Hepatocyte (in vitro differentiated cells): ENCODE results near the gene SLC38A10. TPM values are rescaled to one million over a fixed set of nuclear protein-coding genes. Genes with fewer than 3 reads are reported as not detected.

Source experiments
- DNase-seq: peaks from one replicate; pipeline ENCODE4 v3.0.0-alpha.2; 2016; ENCODE audit warnings: low spot score
- H2AFZ ChIP-seq: fragments of 200-600 bp; sonication (generic); 2 replicates; pipeline ENCODE4 v1.6.0; 2016; ENCODE audit warnings: antibody characterized with exemption, mild to moderate bottlenecking
- H3K27ac ChIP-seq: fragments of 200-600 bp; sonication (generic); 2 replicates; pipeline ENCODE4 v1.5.1; 2016; ENCODE audit warnings: mild to moderate bottlenecking
- H3K27me3 ChIP-seq: fragments of 200-600 bp; sonication (generic); 2 replicates; pipeline ENCODE4 v1.6.1; 2016
- H3K36me3 ChIP-seq: fragments of 200-600 bp; sonication (generic); replicated peaks from 2 replicates; pipeline ENCODE4 v1.5.1; 2016; ENCODE audit warnings: low read depth; ENCODE audit not compliant: insufficient read depth
- H3K4me1 ChIP-seq: fragments of 200-600 bp; sonication (generic); 2 replicates; pipeline ENCODE4 v1.5.1; 2016; ENCODE audit warnings: mild to moderate bottlenecking, moderate library complexity; ENCODE audit not compliant: insufficient read depth
- H3K4me2 ChIP-seq: fragments of 200-600 bp; sonication (generic); 2 replicates; pipeline ENCODE4 v1.6.0; 2016
- H3K4me3 ChIP-seq: fragments of 200-600 bp; sonication (generic); 2 replicates; pipeline ENCODE4 v1.5.1; 2016; ENCODE audit warnings: mild to moderate bottlenecking
- H3K79me2 ChIP-seq: fragments of 200-600 bp; sonication (generic); 2 replicates; pipeline ENCODE4 v1.6.0; 2017; ENCODE audit warnings: mild to moderate bottlenecking
- H3K9me2 ChIP-seq: fragments of 200-600 bp; sonication (generic); replicated peaks from 2 replicates; pipeline ENCODE4 v1.6.0; 2017; ENCODE audit warnings: mild to moderate bottlenecking; ENCODE audit not compliant: insufficient read depth
- H3K9me3 ChIP-seq: fragments of 200-600 bp; sonication (generic); 2 replicates; pipeline ENCODE4 v1.5.1; 2016; ENCODE audit warnings: low read depth, mild to moderate bottlenecking
- H4K20me1 ChIP-seq: fragments of 200-600 bp; sonication (generic); 2 replicates; pipeline ENCODE4 v1.6.0; 2016; ENCODE audit warnings: mild to moderate bottlenecking; ENCODE audit not compliant: insufficient read depth, poor library complexity, severe bottlenecking
- CTCF ChIP-seq: fragments of 200-600 bp; sonication (generic); IDR thresholded peaks from 2 replicates; pipeline ENCODE4 v1.5.1; 2016; ENCODE audit warnings: antibody characterized with exemption, mild to moderate bottlenecking; ENCODE audit not compliant: poor library complexity
- EZH2 ChIP-seq: fragments of 200-600 bp; sonication (generic); IDR thresholded peaks from 2 replicates; pipeline ENCODE4 v1.6.1; 2016; ENCODE audit warnings: antibody characterized with exemption, mild to moderate bottlenecking, borderline replicate concordance
- EZH2phosphoT487 ChIP-seq: fragments of 200-600 bp; sonication (generic); IDR thresholded peaks from one replicate; pipeline ENCODE4 v1.6.1; 2018; ENCODE audit warnings: antibody characterized with exemption, mild to moderate bottlenecking, low read depth, moderate library complexity; ENCODE audit not compliant: unreplicated experiment, severe bottlenecking
- WGBS: methylation state at CpG from one replicate; pipeline ENCODE4 v1.1.6; 2016; ENCODE audit warnings: low lambda C conversion rate; ENCODE audit errors: missing lambda C conversion rate; 5-methylcytosine and 5-hydroxymethylcytosine counted together
- polyA plus RNA-seq: library from polyadenylated mRNA; unstranded; fragments of >200 nt; fragmentation: Nextera tagmentation; extraction: Ambion mirVana; gene quantifications from 2 replicates; pipeline ENCODE4 v1.2.1, GENCODE V29; 2016
- total RNA-seq: library from RNA; depleted of rRNA; stranded (reverse); fragments of >200 nt; gene quantifications from 2 replicates; pipeline ENCODE4 v1.2.3, GENCODE V29; 2014

Gene SLC38A10
- total and polyA plus RNA-seq, 2 experiments from 2014 or later: 91.4 to 124 TPM

GRCh38 chr17:81298325-81298990 is 3.4 kb upstream of the SLC38A10 start:
- H3K9me3 ChIP-seq: no peaks in the 10 kb centered on the region
- H3K4me2 ChIP-seq: no peak overlapping the region
- DNase-seq: no peak
- peaks cover 13% of the 10 kb centered on the region for H3K4me1 ChIP-seq
- H3K4me3 ChIP-seq: no peak overlapping the region
- no peaks in the 10 kb centered on the region for H4K20me1 ChIP-seq
- H3K27me3 ChIP-seq: no peaks in the 10 kb centered on the region
- peaks cover 20% of the 10 kb centered on the region for H3K79me2 ChIP-seq
- TF ChIP-seq EZH2phosphoT487 (no peak), CTCF (no peak), EZH2 (no peak)
- 74% methylated on average over 11 of the region's 11 CpGs for whole genome bisulfite sequencing
- H3K9me2 ChIP-seq: no peaks in the 10 kb centered on the region
- no peaks in the 10 kb centered on the region for H3K36me3 ChIP-seq
- no peak overlapping the region for H2AFZ ChIP-seq
- H3K27ac ChIP-seq: no peak overlapping the region

GRCh38 chr17:81295676-81296381 is 722 bp upstream of the SLC38A10 start:
- WGBS: 25% methylated on average over 22 of the region's 22 CpGs
- H3K4me3 ChIP-seq: peak overlapping the region; percentile 81
- peak overlapping the region; percentile 84 for H3K27ac ChIP-seq
- H2AFZ ChIP-seq: peak overlapping the region; percentile 72
- TF ChIP-seq CTCF (peak; percentile 36), EZH2phosphoT487 (no peak)
- DNase-seq: peak; percentile 79
- peak overlapping the region; percentile 86 for H3K4me2 ChIP-seq
- H3K4me1 ChIP-seq: peaks cover 13% of the 10 kb centered on the region
- peaks cover 9% of the 10 kb centered on the region for H4K20me1 ChIP-seq
- no peaks in the 10 kb centered on the region for H3K9me3 ChIP-seq
- H3K36me3 ChIP-seq: no peaks in the 10 kb centered on the region
- H3K9me2 ChIP-seq: no peaks in the 10 kb centered on the region
- no peaks in the 10 kb centered on the region for H3K27me3 ChIP-seq
- H3K79me2 ChIP-seq: peaks cover 46% of the 10 kb centered on the region

GRCh38 chr17:81294512-81295030 is 536 bp downstream of the SLC38A10 start:
- H3K9me3 ChIP-seq: no peaks in the 10 kb centered on the region
- H3K27ac ChIP-seq: peak overlapping the region; percentile 84
- peak overlapping the region; percentile 86 for H3K4me2 ChIP-seq
- H3K9me2 ChIP-seq: no peaks in the 10 kb centered on the region
- H4K20me1 ChIP-seq: peaks cover 13% of the 10 kb centered on the region
- H3K27me3 ChIP-seq: no peaks in the 10 kb centered on the region
- peaks cover 59% of the 10 kb centered on the region for H3K79me2 ChIP-seq
- 3% methylated on average over 46 of the region's 48 CpGs for WGBS
- H3K36me3 ChIP-seq: no peaks in the 10 kb centered on the region
- peak overlapping the region; percentile 72 for H2AFZ ChIP-seq
- no peak for TF ChIP-seq EZH2phosphoT487
- TF ChIP-seq CTCF: no peak
- TF ChIP-seq EZH2: no peak
- DNase-seq: peak; percentile 59
- peak overlapping the region; percentile 81 for H3K4me3 ChIP-seq
- H3K4me1 ChIP-seq: peaks cover 13% of the 10 kb centered on the region
